SK-N-SH treated with all-trans-retinoic acid at 6 μM for 48 hours (cell line): Measurements from ENCODE around the gene WASL.

Experiments
- ESRRG ChIP-seq: fragments of 250-450 bp; sonication (Bioruptor Pico); IDR thresholded peaks from 2 replicates; pipeline ENCODE4 v1.6.1; 2021; ENCODE audit warnings: mild to moderate bottlenecking
- ISL1 ChIP-seq: fragments of 250-450 bp; sonication (Bioruptor Pico); IDR thresholded peaks from 2 replicates; pipeline ENCODE4 v2.1.2; 2022; ENCODE audit warnings: mild to moderate bottlenecking, moderate library complexity
- TCF4 ChIP-seq: fragments of 250-450 bp; sonication (Bioruptor Pico); IDR thresholded peaks from 2 replicates; pipeline ENCODE4 v1.8.0; 2021; ENCODE audit warnings: mild to moderate bottlenecking, moderate library complexity, borderline replicate concordance
- ZFP30 ChIP-seq: fragments of 450-650 bp; formaldehyde crosslinking; IDR thresholded peaks from 2 replicates; pipeline ENCODE4 v1.5.0; 2022; ENCODE audit warnings: mild to moderate bottlenecking, moderate library complexity
- ZNF8 ChIP-seq: fragments of 450-650 bp; formaldehyde crosslinking; IDR thresholded peaks from 2 replicates; pipeline ENCODE4 v1.5.0; 2020; ENCODE audit warnings: mild to moderate bottlenecking, moderate library complexity
- TF ChIP-seq, protein P1 (sequence below): fragments of 250-450 bp; sonication (Bioruptor Pico); IDR thresholded peaks from 2 replicates; pipeline ENCODE4 v1.8.0; 2021; ENCODE audit warnings: low read depth, mild to moderate bottlenecking, moderate library complexity, borderline replicate concordance
- TF ChIP-seq, protein P2 (sequence below): fragments of 250-450 bp; sonication (Bioruptor Pico); IDR thresholded peaks from 2 replicates; pipeline ENCODE4 v1.5.0; 2020; ENCODE audit warnings: mild to moderate bottlenecking, moderate library complexity

DNA sequence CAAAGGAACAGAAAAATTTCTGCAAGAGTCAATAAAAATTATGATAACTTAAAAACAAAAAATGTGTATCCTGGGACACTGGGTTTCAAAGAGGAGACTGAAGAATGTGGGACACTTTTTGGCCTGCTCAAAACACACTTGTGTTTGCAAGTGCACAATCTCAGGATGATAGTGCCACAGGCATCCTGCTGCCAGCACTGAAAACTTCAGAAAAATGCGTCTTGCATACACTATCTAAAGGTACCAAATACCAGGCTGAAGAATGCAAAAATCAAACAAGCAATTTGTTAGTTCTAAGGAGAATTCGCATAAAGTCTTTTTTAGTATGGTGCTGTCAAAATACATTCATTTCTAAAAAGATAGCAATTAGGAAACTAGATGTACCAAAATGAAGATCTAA, 38.1 kb downstream of the WASL start:
- TF ChIP-seq, protein P1, sequence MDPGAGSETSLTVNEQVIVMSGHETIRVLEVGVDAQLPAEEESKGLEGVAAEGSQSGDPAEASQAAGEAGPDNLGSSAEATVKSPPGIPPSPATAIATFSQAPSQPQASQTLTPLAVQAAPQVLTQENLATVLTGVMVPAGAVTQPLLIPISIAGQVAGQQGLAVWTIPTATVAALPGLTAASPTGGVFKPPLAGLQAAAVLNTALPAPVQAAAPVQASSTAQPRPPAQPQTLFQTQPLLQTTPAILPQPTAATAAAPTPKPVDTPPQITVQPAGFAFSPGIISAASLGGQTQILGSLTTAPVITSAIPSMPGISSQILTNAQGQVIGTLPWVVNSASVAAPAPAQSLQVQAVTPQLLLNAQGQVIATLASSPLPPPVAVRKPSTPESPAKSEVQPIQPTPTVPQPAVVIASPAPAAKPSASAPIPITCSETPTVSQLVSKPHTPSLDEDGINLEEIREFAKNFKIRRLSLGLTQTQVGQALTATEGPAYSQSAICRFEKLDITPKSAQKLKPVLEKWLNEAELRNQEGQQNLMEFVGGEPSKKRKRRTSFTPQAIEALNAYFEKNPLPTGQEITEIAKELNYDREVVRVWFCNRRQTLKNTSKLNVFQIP (CRISPR knock-in tag), result no peak
- no peak for TF ChIP-seq ISL1 (CRISPR knock-in tag)
- no peak for TF ChIP-seq ZFP30 (CRISPR knock-in tag)
- TF ChIP-seq, protein P2, sequence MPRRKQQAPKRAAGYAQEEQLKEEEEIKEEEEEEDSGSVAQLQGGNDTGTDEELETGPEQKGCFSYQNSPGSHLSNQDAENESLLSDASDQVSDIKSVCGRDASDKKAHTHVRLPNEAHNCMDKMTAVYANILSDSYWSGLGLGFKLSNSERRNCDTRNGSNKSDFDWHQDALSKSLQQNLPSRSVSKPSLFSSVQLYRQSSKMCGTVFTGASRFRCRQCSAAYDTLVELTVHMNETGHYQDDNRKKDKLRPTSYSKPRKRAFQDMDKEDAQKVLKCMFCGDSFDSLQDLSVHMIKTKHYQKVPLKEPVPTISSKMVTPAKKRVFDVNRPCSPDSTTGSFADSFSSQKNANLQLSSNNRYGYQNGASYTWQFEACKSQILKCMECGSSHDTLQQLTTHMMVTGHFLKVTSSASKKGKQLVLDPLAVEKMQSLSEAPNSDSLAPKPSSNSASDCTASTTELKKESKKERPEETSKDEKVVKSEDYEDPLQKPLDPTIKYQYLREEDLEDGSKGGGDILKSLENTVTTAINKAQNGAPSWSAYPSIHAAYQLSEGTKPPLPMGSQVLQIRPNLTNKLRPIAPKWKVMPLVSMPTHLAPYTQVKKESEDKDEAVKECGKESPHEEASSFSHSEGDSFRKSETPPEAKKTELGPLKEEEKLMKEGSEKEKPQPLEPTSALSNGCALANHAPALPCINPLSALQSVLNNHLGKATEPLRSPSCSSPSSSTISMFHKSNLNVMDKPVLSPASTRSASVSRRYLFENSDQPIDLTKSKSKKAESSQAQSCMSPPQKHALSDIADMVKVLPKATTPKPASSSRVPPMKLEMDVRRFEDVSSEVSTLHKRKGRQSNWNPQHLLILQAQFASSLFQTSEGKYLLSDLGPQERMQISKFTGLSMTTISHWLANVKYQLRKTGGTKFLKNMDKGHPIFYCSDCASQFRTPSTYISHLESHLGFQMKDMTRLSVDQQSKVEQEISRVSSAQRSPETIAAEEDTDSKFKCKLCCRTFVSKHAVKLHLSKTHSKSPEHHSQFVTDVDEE (CRISPR knock-in tag), result no peak
- no peak for TF ChIP-seq ESRRG (CRISPR knock-in tag)
- TF ChIP-seq TCF4, result no peak
- TF ChIP-seq ZNF8, result no peak
